Stomach smooth muscle (tissue), 2 donors: ENCODE data around the gene KIF13A.
"Not testable (repeated sequence)": the region's sequence is repeated elsewhere in the genome, so short reads cannot be mapped to it uniquely, and the experiment has no call there.

Source experiments
- H3K27ac ChIP-seq: one replicate; pipeline ENCODE4 v1.7.0; 2013; ENCODE audit warnings: mild to moderate bottlenecking, low read length, inconsistent platforms
- H3K27me3 ChIP-seq, 2 donors: one replicate each; pipeline ENCODE4 v1.7.0; 2013; ENCODE audit warnings: low read length in 2 of 2; ENCODE audit not compliant: insufficient read depth in 2 of 2, control insufficient read depth in 1 of 2
- H3K36me3 ChIP-seq, 2 donors: one replicate each; pipeline ENCODE4 v1.7.0; 2013; ENCODE audit warnings: low read length in 2 of 2; ENCODE audit not compliant: control insufficient read depth in 2 of 2, insufficient read depth in 2 of 2
- H3K4me1 ChIP-seq: one replicate; pipeline ENCODE4 v1.7.0; 2013; ENCODE audit warnings: low read length; ENCODE audit not compliant: control insufficient read depth, insufficient read depth
- H3K4me3 ChIP-seq, 2 donors: one replicate each; pipeline ENCODE4 v1.7.0; 2013; ENCODE audit warnings: low read length in 2 of 2
- H3K9ac ChIP-seq, 2 donors: one replicate each; pipeline ENCODE4 v1.7.0; 2013; ENCODE audit warnings: low read length in 2 of 2, mild to moderate bottlenecking in 1 of 2
- H3K9me3 ChIP-seq, 2 donors: one replicate each; pipeline ENCODE4 v1.7.0; 2013; ENCODE audit warnings: low read length in 2 of 2; ENCODE audit not compliant: control insufficient read depth in 2 of 2
- donor health status: healthy.
- donor health status: Pancreatic carcinoma.

The KIF13A gene

GRCh38 chr6:17949168-17949567 lies 38.3 kb downstream of the KIF13A start:
- Histone ChIP-seq H3K36me3 (peaks cover 0 to 3% of the 10 kb centered on the region in 2 donors), H3K9ac (no peak overlapping the region), H3K4me3 (no peak overlapping the region), H3K27ac (no peak overlapping the region), H3K27me3 (no peaks in the 10 kb centered on the region), H3K4me1 (no peaks in the 10 kb centered on the region), H3K9me3 (no peaks in the 10 kb centered on the region)

GRCh38 chr6:17948725-17949124 lies 38.7 kb downstream of the KIF13A start:
- no peak overlapping the region for H3K27ac ChIP-seq
- H3K9ac ChIP-seq = no peak overlapping the region
- H3K27me3 ChIP-seq = no peaks in the 10 kb centered on the region
- no peak overlapping the region for H3K4me3 ChIP-seq
- H3K9me3 ChIP-seq = no peaks in the 10 kb centered on the region
- peaks cover 0 to 3% of the 10 kb centered on the region in 2 donors for H3K36me3 ChIP-seq
- H3K4me1 ChIP-seq = no peaks in the 10 kb centered on the region

- H3K9me3 ChIP-seq, H3K27me3 ChIP-seq, H3K36me3 ChIP-seq, H3K4me3 ChIP-seq, H3K27ac ChIP-seq, H3K4me1 ChIP-seq, H3K9ac ChIP-seq: not testable (repeated sequence)
Measured at GRCh38 chr6:17947574-17947973, 39.9 kb downstream of the KIF13A start.

- Histone ChIP-seq H3K4me1 (no peaks in the 10 kb centered on the region), H3K9ac (no peak overlapping the region), H3K4me3 (no peak overlapping the region), H3K27me3 (no peaks in the 10 kb centered on the region), H3K27ac (no peak overlapping the region), H3K9me3 (no peaks in the 10 kb centered on the region), H3K36me3 (no peaks in the 10 kb centered on the region)
Measured at GRCh38 chr6:17945575-17945974, 41.9 kb downstream of the KIF13A start.

- H3K27ac ChIP-seq = no peak overlapping the region
Measured at GRCh38 chr6:17945111-17945510, 42.3 kb downstream of the KIF13A start.

GRCh38 chr6:17941318-17941717 lies 46.1 kb downstream of the KIF13A start:
- H3K36me3 ChIP-seq = no peaks in the 10 kb centered on the region
- no peaks in the 10 kb centered on the region for H3K4me1 ChIP-seq
- no peak overlapping the region for H3K9ac ChIP-seq
- no peak overlapping the region for H3K4me3 ChIP-seq
- no peaks in the 10 kb centered on the region for H3K9me3 ChIP-seq
- H3K27me3 ChIP-seq = no peaks in the 10 kb centered on the region
- no peak overlapping the region for H3K27ac ChIP-seq

More at GRCh38 chr6:17945111-17945510, 42.3 kb downstream of the KIF13A start:
- no peaks in the 10 kb centered on the region for H3K36me3 ChIP-seq
- H3K9ac ChIP-seq = no peak overlapping the region
- peak overlapping the region in 1 of 2 donors; percentile 20 for H3K4me3 ChIP-seq
- H3K9me3 ChIP-seq = no peaks in the 10 kb centered on the region
- no peaks in the 10 kb centered on the region for H3K4me1 ChIP-seq
- no peaks in the 10 kb centered on the region for H3K27me3 ChIP-seq

- H3K4me1 ChIP-seq = no peaks in the 10 kb centered on the region
- H3K9ac ChIP-seq = no peak overlapping the region
- H3K27me3 ChIP-seq = no peaks in the 10 kb centered on the region
- H3K36me3 ChIP-seq = no peaks in the 10 kb centered on the region
- H3K9me3 ChIP-seq = no peaks in the 10 kb centered on the region
- no peak overlapping the region for H3K4me3 ChIP-seq
- H3K27ac ChIP-seq = no peak overlapping the region
Measured at GRCh38 chr6:17940151-17940792, 47.2 kb downstream of the KIF13A start.

- no peak overlapping the region for H3K9ac ChIP-seq
- H3K4me1 ChIP-seq = no peaks in the 10 kb centered on the region
- H3K4me3 ChIP-seq = no peak overlapping the region
- H3K9me3 ChIP-seq = no peaks in the 10 kb centered on the region
- H3K36me3 ChIP-seq = no peaks in the 10 kb centered on the region
- no peaks in the 10 kb centered on the region for H3K27me3 ChIP-seq
- H3K27ac ChIP-seq = no peak overlapping the region
Measured at GRCh38 chr6:17938901-17939300, 48.5 kb downstream of the KIF13A start.

GRCh38 chr6:17935188-17936149 lies 52.0 kb downstream of the KIF13A start:
- H3K27ac ChIP-seq = no peak overlapping the region
- H3K4me1 ChIP-seq = peaks cover 12% of the 10 kb centered on the region
- H3K9ac ChIP-seq = no peak overlapping the region
- no peak overlapping the region for H3K4me3 ChIP-seq
- H3K9me3 ChIP-seq = no peaks in the 10 kb centered on the region
- no peaks in the 10 kb centered on the region for H3K36me3 ChIP-seq
- no peaks in the 10 kb centered on the region for H3K27me3 ChIP-seq

- no peaks in the 10 kb centered on the region for H3K36me3 ChIP-seq
- H3K4me1 ChIP-seq = peaks cover 20% of the 10 kb centered on the region
- no peak overlapping the region for H3K9ac ChIP-seq
- no peak overlapping the region for H3K4me3 ChIP-seq
- H3K9me3 ChIP-seq = no peaks in the 10 kb centered on the region
- H3K27me3 ChIP-seq = no peaks in the 10 kb centered on the region
- H3K27ac ChIP-seq = no peak overlapping the region
Measured at GRCh38 chr6:17933716-17934115, 53.7 kb downstream of the KIF13A start.
